Lower leg skin (tissue), 3 donors: ENCODE data around the gene HAGH.

Experiments used
- POLR2A ChIP-seq, 2 donors: fragments of 450-650 bp; IDR thresholded peaks; one replicate each; pipeline ENCODE4 v1.6.1; 2016 to 2017; ENCODE audit warnings: antibody characterized with exemption in 2 of 2, mild to moderate bottlenecking in 1 of 2, moderate library complexity in 1 of 2
- TF ChIP-seq, protein P1 (sequence below), 3 donors: fragments of 450-650 bp; IDR thresholded peaks; one replicate each; pipeline ENCODE4 v1.5.1; 2016; ENCODE audit warnings: antibody characterized with exemption in 3 of 3, mild to moderate bottlenecking in 3 of 3, moderate library complexity in 2 of 3

DNA sequence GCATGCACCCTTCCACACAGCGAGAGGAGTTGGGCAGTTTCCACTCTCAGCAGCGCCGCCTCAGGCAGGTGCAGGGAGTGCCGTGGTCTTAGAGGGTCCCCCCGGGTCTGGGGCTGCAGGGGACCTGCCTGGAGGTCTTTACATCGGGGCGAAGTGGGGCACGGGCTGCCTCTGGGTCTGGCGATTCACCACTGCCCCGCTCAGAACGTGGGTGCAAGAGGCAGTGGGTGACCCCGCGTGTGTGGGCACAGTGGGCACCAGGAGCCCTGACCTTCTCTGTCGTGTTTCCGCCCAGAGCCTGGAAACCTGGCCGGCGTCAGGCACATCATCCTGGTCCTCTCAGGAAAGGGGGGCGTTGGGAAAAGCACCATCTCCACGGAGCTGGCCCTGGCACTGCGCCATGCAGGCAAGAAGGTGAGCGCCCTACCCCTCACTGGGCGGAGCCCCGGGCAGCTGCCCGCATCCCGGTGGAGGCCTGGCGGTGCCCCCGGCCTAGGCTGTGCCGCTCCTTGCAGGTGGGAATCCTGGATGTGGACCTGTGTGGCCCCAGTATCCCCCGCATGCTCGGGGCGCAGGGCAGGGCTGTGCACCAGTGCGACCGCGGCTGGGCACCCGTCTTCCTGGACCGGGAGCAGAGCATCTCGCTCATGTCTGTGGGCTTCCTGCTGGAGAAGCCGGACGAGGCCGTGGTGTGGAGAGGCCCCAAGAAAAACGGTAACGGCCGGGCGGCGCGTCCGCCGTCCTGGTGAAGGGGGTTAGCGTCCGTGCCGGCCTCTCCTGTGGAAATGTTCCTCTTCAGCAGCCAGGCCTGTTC is 40.2 kb downstream of the HAGH start:
- TF ChIP-seq, protein P1, sequence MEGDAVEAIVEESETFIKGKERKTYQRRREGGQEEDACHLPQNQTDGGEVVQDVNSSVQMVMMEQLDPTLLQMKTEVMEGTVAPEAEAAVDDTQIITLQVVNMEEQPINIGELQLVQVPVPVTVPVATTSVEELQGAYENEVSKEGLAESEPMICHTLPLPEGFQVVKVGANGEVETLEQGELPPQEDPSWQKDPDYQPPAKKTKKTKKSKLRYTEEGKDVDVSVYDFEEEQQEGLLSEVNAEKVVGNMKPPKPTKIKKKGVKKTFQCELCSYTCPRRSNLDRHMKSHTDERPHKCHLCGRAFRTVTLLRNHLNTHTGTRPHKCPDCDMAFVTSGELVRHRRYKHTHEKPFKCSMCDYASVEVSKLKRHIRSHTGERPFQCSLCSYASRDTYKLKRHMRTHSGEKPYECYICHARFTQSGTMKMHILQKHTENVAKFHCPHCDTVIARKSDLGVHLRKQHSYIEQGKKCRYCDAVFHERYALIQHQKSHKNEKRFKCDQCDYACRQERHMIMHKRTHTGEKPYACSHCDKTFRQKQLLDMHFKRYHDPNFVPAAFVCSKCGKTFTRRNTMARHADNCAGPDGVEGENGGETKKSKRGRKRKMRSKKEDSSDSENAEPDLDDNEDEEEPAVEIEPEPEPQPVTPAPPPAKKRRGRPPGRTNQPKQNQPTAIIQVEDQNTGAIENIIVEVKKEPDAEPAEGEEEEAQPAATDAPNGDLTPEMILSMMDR (IDR thresholded peaks at IDR 0.05): no peak
- TF ChIP-seq POLR2A (IDR thresholded peaks at IDR 0.05): no peak
